ENCODE measurements around the gene AP3S2. TPM values are rescaled to one million over a fixed set of nuclear protein-coding genes. Genes with fewer than 3 reads are reported as not detected.

AP3S2 gene
- total and polyA plus RNA-seq, 2 experiments from 2014 or later, result 9.4 to 93.3 TPM

DNA sequence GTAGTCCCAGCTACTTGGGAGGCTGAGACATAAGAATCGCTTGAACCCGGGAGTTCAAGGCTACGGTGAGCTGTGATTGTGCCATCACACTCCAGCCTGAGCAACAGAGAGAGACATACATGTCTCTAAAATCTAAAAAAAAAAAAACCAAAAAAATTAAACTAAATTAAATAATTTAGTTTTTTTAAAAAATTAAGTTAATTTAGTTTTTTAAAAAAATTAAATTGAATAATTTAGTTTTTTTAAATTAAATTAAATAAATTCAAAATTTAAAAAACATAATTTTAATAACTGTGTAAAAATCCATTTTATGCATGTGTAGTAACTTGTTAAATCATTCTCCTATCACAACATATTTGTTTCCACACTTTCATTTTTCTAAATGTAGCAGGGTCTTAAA lies 39.1 kb upstream of the AP3S2 start:
- DNase-seq (ENCODE audit: low spot score) (no peak), ATAC-seq (no peak)
- Histone ChIP-seq H3K4me2 (no peak overlapping the region), H3K9me2 (ENCODE audit: insufficient read depth) (no peaks in the 10 kb centered on the region), H3K79me2 (replicated peaks; ENCODE audit: insufficient read depth) (no peaks in the 10 kb centered on the region), H4K20me1 (replicated peaks; ENCODE audit: insufficient read depth) (no peaks in the 10 kb centered on the region), H3F3A (replicated peaks; ENCODE audit: low read depth) (no peaks in the 10 kb centered on the region), H2AFZ (no peak overlapping the region), H3K4me1 (ENCODE audit: insufficient read depth) (no peaks in the 10 kb centered on the region), H3K27ac (ENCODE audit: low read depth) (no peak overlapping the region), H3K36me3 (ENCODE audit: insufficient read depth) (no peaks in the 10 kb centered on the region), H3K4me3 (no peak overlapping the region), H3K27me3 (ENCODE audit: insufficient read depth) (no peaks in the 10 kb centered on the region)
- no peak overlapping the region for H3K27ac Mint-ChIP-seq
- no peaks in the 10 kb centered on the region for H3K36me3 Mint-ChIP-seq (ENCODE audit: low read depth)
- H3K9me3 Mint-ChIP-seq, result no peaks in the 10 kb centered on the region
- peaks cover 5% of the 10 kb centered on the region for H3K27me3 Mint-ChIP-seq (ENCODE audit: insufficient read depth, low read depth, poor library complexity)
- H3K4me1 Mint-ChIP-seq, result no peaks in the 10 kb centered on the region
- H3K4me3 Mint-ChIP-seq, result no peak overlapping the region
- TF ChIP-seq EZH2phosphoT487 (IDR thresholded peaks at IDR 0.05; ENCODE audit: unreplicated experiment), result no peak
- TF ChIP-seq NANOG (IDR thresholded peaks at IDR 0.05; ENCODE audit: borderline replicate concordance), result no peak
- TF ChIP-seq CTCF (conservative IDR thresholded peaks at IDR 0.05; ENCODE audit: low read depth in 2 of 2), result no peak
- no peak for TF ChIP-seq POLR2AphosphoS5 (IDR thresholded peaks at IDR 0.05; ENCODE audit: low read depth)

- peaks cover 2% of the 10 kb centered on the region for H3K27me3 Mint-ChIP-seq (ENCODE audit: insufficient read depth, low read depth, poor library complexity)
- no peak for TF ChIP-seq ETS1 (IDR thresholded peaks at IDR 0.05)
- no peak for TF ChIP-seq ZNF331 (CRISPR knock-in tag; IDR thresholded peaks at IDR 0.05; ENCODE audit: low read depth)
Observed at GRCh38 chr15:89928421-89928820, 34.6 kb upstream of the AP3S2 start.

GRCh38 chr15:89926158-89926557 lies 32.4 kb upstream of the AP3S2 start:
- H3K4me1 Mint-ChIP-seq, result no peaks in the 10 kb centered on the region
- no peaks in the 10 kb centered on the region for H3K36me3 ChIP-seq (ENCODE audit: insufficient read depth)
- H3K4me3 Mint-ChIP-seq, result no peak overlapping the region
- no peaks in the 10 kb centered on the region for H3F3A ChIP-seq (replicated peaks; ENCODE audit: low read depth)
- no peak overlapping the region for H3K4me2 ChIP-seq
- DNase-seq (ENCODE audit: low spot score), result no peak
- H2AFZ ChIP-seq, result no peak overlapping the region
- no peak overlapping the region for H3K27ac ChIP-seq (ENCODE audit: low read depth)
- no peaks in the 10 kb centered on the region for H3K9me2 ChIP-seq (ENCODE audit: insufficient read depth)
- no peak overlapping the region for H3K27ac Mint-ChIP-seq
- no peaks in the 10 kb centered on the region for H3K27me3 ChIP-seq (ENCODE audit: insufficient read depth)
- H3K79me2 ChIP-seq (replicated peaks; ENCODE audit: insufficient read depth), result no peaks in the 10 kb centered on the region
- no peaks in the 10 kb centered on the region for H3K4me1 ChIP-seq (ENCODE audit: insufficient read depth)
- no peak for TF ChIP-seq EZH2 (IDR thresholded peaks at IDR 0.05; ENCODE audit: low read depth, unreplicated experiment)
- no peak for TF ChIP-seq ZNF462 (CRISPR knock-in tag; IDR thresholded peaks at IDR 0.05)
- no peak for TF ChIP-seq STAT1 (IDR thresholded peaks at IDR 0.05; ENCODE audit: unreplicated experiment)
- TF ChIP-seq EZH2phosphoT487 (IDR thresholded peaks at IDR 0.05; ENCODE audit: unreplicated experiment), result no peak
- no peak overlapping the region for H3K4me3 ChIP-seq
- H3K36me3 Mint-ChIP-seq (ENCODE audit: low read depth), result no peaks in the 10 kb centered on the region
- no peaks in the 10 kb centered on the region for H3K27me3 Mint-ChIP-seq (ENCODE audit: insufficient read depth, low read depth, poor library complexity)
- H3K9me3 Mint-ChIP-seq, result no peaks in the 10 kb centered on the region
- H4K20me1 ChIP-seq (replicated peaks; ENCODE audit: insufficient read depth), result no peaks in the 10 kb centered on the region
- no peak for ATAC-seq

More at GRCh38 chr15:89928421-89928820, 34.6 kb upstream of the AP3S2 start:
- no peaks in the 10 kb centered on the region for H3F3A ChIP-seq (replicated peaks; ENCODE audit: low read depth)
- ATAC-seq (no peak), DNase-seq (ENCODE audit: low spot score) (no peak)
- H4K20me1 ChIP-seq (replicated peaks; ENCODE audit: insufficient read depth), result no peaks in the 10 kb centered on the region
- H3K4me3 ChIP-seq, result no peak overlapping the region
- H3K79me2 ChIP-seq (replicated peaks; ENCODE audit: insufficient read depth), result no peaks in the 10 kb centered on the region
- Mint-ChIP-seq H3K9me3 (no peaks in the 10 kb centered on the region), H3K4me1 (no peaks in the 10 kb centered on the region), H3K27ac (no peak overlapping the region), H3K4me3 (no peak overlapping the region), H3K36me3 (ENCODE audit: low read depth) (no peaks in the 10 kb centered on the region)
- H2AFZ ChIP-seq, result no peak overlapping the region
- H3K27ac ChIP-seq (ENCODE audit: low read depth), result no peak overlapping the region
- H3K4me2 ChIP-seq, result no peak overlapping the region
- H3K27me3 ChIP-seq (ENCODE audit: insufficient read depth), result no peaks in the 10 kb centered on the region
- no peaks in the 10 kb centered on the region for H3K9me2 ChIP-seq (ENCODE audit: insufficient read depth)
- no peaks in the 10 kb centered on the region for H3K36me3 ChIP-seq (ENCODE audit: insufficient read depth)
- no peaks in the 10 kb centered on the region for H3K4me1 ChIP-seq (ENCODE audit: insufficient read depth)

All from GM23338 (cell line).